Renal cortical epithelial cell (primary cell): ENCODE data around the gene IFT81. TPM values are rescaled to one million over a fixed set of nuclear protein-coding genes. Genes with fewer than 3 reads are reported as not detected.
A peak's percentile ranks its signal among the peaks of the same experiment; 100 is the strongest.
"Not testable (repeated sequence)": the region's sequence is repeated elsewhere in the genome, so short reads cannot be mapped to it uniquely, and the experiment has no call there.

Experiments
- DNase-seq: peaks from one replicate; pipeline ENCODE4 v3.0.0-alpha.2; 2011; ENCODE audit warnings: low read depth
- total RNA-seq: library from RNA; depleted of rRNA; stranded (reverse); fragments of >200 nt; gene quantifications from 2 replicates; pipeline ENCODE4 v1.2.3, GENCODE V29; 2014

The IFT81 gene
- total RNA-seq, 1 donor from 2014 or later = 27.8 TPM

DNA sequence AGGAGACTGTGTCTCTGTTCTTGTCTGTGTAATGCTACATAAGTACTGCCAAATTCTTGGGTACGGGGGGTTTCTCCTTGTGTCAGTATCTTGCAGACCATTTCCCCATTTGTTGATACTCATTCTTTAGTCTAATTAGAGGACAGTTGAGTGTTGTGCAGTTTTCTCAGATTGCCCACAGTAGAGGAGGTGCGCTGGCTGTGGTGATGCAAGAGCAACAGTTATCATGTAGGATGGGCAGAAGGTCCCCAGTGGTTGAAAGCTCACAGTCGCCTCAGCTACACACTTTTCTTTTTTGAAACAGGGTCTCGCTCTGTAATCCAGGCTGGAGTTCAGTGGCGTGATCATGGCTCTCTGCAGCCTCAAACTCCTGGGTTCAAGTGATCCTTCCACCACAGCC lies 119.1 kb downstream of the IFT81 start:
- DNase-seq = no peak

DNA sequence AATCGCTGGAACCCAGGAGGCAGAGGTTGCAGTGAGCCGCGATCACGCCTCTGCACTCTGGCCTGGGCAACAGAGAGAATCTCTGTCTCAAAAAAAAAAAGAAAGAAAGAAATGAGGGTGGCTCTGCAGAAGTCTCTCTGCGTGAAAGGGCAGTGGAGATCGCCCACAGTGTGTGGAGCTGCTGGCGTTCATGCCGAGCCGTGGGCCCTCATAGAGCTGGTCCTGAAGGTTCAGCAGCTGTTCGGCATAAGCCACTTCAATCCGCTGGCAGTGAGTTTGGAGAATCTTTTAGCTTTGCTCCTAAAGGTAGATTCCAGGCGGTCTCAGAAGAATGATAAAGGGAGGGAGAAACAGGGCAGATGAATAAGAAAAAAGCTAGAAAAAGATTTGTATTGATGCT lies 120.2 kb downstream of the IFT81 start:
- DNase-seq = no peak

- DNase-seq = no peak
These were observed 120.7 kb downstream of the IFT81 start for GRCh38 chr12:110244829-110245228.

DNA sequence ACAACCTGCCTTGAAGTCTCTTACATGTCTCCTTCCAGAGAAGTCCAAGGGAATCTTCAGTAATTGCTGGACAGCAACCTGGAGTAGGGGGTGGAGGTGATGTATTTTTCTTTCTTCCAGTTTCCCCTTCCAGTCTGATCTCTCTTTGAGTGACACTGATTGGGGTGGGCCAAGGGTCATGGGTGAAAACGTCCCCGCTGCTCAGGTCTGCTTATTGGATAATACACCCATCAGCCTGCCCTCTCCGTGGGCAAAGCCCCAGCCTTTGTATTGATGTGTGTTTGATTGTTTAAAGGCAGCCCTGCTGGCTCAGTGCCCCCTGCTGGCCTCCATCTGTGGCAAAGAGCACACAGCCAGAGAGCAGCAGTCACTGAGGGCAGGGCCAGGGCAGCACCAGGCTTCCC lies 121.2 kb downstream of the IFT81 start:
- no peak for DNase-seq

- DNase-seq = no peak
These were observed 122.6 kb downstream of the IFT81 start for GRCh38 chr12:110246636-110247339.

GRCh38 chr12:110247340-110248095 lies 123.4 kb downstream of the IFT81 start:
- peak; percentile 88 for DNase-seq

DNA sequence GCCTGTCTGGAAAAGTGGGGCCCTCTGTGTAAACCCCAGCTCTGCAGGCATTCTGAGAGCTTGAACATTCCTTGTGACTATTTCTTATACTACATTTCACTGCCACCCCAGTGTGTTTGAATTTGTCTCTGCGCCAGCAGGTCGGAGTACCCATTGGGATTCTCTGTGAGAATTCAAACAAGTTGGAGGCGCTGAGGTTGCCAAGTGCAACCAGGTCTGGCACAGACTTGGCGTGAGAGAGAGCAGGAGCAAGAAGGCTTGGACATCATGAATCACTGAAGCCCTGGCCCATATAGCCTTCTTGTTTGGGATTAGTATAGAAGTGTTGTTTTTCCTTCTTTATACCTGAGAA lies 123.9 kb downstream of the IFT81 start:
- peak; percentile 79 for DNase-seq

GRCh38 chr12:110249105-110249504 lies 124.9 kb downstream of the IFT81 start:
- no peak for DNase-seq

DNA sequence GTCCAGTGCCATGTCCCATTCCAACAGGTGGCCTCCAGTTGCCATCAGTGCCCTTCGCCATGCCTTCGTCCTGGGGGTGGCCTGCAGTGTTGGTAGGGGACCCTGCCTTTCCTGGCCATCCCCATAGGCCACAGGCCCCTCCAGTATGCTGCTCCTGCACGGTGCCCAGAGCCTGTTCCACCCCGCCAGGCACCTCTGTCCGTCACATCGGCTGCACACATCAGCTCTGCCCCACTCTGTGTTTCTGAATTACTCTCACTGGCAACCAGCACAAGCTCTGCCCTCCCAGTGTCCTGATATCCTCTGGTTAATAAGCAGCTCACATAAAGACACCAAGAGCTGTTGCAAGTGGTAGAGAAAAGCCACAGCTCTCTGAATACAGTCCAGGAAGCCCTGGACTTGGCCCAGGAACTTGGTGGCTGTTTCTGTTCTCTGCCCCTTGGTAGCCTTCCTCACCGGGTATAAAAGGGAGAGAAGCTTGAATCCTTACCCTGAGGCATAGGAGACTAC lies 125.6 kb downstream of the IFT81 start:
- DNase-seq = peak; percentile 96

DNA sequence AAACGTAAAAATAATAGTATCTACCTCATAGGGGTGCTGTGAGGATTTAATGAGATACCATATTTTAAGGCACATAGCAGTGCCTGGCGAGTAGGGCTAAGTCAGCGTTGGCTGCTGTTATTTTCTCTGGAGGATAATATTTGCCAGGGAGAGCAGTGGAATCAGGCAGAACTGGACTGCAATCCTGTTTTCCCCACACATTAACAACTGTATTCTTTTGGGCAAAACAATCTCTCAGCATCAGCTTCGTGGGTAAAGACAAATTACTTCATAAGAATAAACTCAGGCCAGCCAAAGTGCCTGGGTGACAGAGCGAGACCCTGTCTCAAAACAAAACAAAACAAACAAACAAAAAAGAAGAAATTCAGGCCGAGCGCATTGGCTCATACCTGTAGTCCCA lies 127.2 kb downstream of the IFT81 start:
- DNase-seq = no peak

GRCh38 chr12:110252716-110253115 lies 128.6 kb downstream of the IFT81 start:
- no peak for DNase-seq

- DNase-seq = no peak
These were observed 129.0 kb downstream of the IFT81 start for GRCh38 chr12:110253176-110253575.

DNA sequence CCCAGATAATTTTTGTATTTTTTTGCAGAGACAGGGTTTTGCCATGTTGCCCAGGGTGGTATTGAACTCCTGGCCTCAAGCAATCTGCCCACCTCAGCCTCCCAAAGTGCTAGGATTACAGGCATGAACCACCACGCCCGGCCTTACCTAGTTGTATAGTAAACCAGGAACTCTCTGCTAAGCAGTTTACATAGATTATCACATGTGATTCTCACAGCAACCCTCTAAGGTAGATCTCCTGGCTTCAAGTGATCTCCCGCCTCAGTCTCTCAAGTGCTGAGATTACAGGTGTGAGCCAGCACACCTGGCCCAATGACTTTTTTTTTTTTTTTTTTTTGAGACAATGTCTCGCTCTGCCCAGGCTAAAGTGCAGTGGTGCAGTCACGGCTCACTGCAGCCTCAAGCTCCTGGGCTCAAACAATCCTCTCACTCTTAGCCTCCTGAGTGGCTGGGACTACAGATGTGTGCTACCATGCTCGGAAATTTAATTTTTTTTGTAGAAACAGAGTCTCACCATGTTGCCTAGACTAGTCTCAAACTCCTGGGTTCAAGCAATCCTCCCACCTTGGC lies 130.9 kb downstream of the IFT81 start:
- no peak for DNase-seq

DNA sequence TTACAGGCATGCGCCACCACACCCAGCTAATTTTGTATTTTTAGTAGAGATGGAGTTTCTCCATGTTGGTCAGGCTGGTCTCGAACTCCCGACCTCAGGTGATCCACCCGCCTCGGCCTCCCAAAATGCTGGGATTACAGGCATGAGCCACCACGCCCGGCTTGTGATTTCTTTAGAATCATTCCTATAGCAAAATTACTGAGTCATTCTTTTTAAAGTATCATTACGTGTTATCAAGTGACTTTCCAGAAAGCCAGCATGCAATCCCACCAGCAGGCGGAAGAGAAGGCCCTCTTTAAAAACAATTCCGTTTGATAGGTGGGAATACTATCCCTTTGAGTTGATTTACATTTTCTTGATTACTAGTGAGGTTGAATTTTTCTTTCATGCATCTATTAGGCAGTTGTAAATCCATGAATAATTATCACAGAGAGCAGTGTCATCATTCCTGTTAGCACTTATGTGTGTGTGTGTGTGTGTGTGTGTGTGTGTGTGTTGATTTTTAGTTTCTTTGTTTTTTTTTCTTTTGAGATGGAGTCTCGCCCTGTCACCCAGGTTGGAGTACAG lies 131.8 kb downstream of the IFT81 start:
- not testable (repeated sequence) for DNase-seq

DNA sequence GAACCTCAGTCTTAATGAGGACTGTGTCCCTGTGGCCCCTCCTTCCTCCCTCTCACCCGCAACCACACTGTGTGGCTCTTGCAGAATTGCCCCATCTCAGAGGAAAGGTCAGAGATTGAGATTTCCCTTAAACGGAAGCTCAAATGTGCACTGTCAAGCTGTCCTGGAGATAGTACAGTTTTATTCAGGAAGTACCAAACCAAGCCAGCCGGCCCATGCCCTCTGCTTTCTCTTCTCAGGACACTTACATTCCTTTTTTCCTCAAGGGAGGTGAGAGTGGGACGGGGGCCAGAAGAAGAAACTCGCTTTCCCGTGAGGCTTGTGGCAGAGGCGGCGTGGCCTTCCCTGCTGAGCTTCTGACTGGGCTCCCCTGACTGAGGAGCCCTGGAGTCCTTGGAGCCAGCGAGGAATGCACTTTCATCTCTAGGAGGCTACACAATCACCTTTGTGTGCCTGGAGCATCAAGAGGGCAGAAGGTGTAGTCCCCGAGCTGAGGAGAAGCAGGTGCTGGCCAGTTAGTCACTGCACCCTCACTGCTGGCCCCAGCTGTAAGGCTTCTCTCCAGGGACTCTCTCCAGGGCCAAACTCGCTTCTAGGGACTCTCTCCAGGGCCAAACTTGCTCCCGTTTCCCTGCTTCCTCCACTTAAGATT lies 132.7 kb downstream of the IFT81 start:
- no peak for DNase-seq

- DNase-seq = no peak
These were observed 134.3 kb downstream of the IFT81 start for GRCh38 chr12:110258466-110258865.

DNA sequence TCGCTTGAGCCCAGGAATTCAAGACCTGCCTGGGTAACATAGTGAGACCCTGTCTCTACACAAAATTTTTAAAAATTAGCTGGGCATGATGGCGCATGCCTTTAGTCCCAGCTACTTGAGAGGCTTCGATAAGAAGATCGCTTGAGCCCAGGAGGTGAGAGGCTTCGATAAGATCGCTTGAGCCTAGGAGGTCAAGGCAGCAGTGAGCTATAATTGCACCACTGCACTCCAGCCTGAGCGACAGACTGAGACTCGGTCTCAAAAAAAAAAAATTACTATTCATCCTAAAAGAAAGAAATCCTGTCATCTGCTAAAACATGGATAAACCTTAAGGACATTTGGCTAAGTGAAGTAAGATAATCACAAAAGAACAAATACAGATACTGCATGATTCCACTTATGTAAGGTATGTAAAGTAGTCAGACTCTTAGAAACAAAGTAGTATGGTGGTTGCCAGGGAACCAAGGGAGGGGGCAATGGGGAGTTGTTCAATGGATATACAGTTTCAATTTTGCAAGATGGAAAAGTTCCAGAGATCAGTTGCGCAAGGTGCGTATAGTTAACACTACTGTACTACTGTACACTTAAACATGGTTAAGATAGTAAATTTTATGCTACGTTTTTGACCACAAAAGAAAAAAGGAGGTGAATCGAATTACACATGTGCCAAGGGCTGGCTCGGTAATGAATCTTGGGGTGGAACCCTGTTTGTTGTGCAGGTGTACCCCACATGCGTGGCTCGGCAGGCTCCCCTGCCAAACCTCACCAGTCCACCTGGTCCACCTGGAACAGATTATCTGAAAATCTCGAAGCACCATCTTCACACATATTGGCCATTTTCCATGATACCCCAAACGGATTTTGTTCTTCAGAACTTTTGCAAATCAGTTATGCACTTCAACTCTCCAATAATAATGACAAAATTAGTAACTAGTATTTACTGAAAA lies 138.6 kb downstream of the IFT81 start:
- DNase-seq = no peak

GRCh38 chr12:110266381-110266960 lies 142.3 kb downstream of the IFT81 start:
- DNase-seq = no peak

- no peak for DNase-seq
These were observed 142.9 kb downstream of the IFT81 start for GRCh38 chr12:110266980-110267620.
